CD14-positive monocyte (primary cell): ENCODE results near the gene IFT20. TPM values are rescaled to one million over a fixed set of nuclear protein-coding genes. Genes with fewer than 3 reads are reported as not detected.

ENCODE experiments used
- DNase-seq, 3 donors: peaks; one replicate each; pipeline ENCODE4 v3.0.0-alpha.2; 2011 to 2022
- H2AFZ ChIP-seq: 2 replicates; pipeline ENCODE4 v1.6.0; 2012; ENCODE audit warnings: mild to moderate bottlenecking, low read depth, low read length, inconsistent platforms; ENCODE audit not compliant: insufficient read depth, poor library complexity, severe bottlenecking
- H3K27ac ChIP-seq, 2 donors: 1 replicate in 1 of 2; 2 replicates in 1 of 2; pipeline ENCODE4 v1.5.1; 2012 to 2013; ENCODE audit warnings: low read length in 2 of 2, control low read depth in 1 of 2, inconsistent platforms in 1 of 2, low read depth in 1 of 2, mild to moderate bottlenecking in 1 of 2
- H3K27me3 ChIP-seq, 2 donors: one replicate each; pipeline versions ENCODE4 v1.6.0 to v1.6.1; 2011 to 2013; ENCODE audit warnings: low read length in 2 of 2; ENCODE audit not compliant: control insufficient read depth in 2 of 2, insufficient read depth in 2 of 2
- H3K36me3 ChIP-seq, 2 donors: replicated peaks in 1 of 2; 1 replicate in 1 of 2; 2 replicates in 1 of 2; pipeline versions ENCODE4 v1.5.1 to v1.6.1; 2012 to 2013; ENCODE audit warnings: low read length in 2 of 2, control low read depth in 1 of 2, inconsistent platforms in 1 of 2, mild to moderate bottlenecking in 1 of 2; ENCODE audit not compliant: insufficient read depth in 2 of 2, control insufficient read depth in 1 of 2
- H3K4me1 ChIP-seq, 2 donors: 1 replicate in 1 of 2; 2 replicates in 1 of 2; pipeline versions ENCODE4 v1.5.1 to v1.6.1; 2012 to 2013; ENCODE audit warnings: low read length in 2 of 2, control low read depth in 1 of 2, inconsistent platforms in 1 of 2, mild to moderate bottlenecking in 1 of 2, moderate library complexity in 1 of 2; ENCODE audit not compliant: insufficient read depth in 2 of 2, control insufficient read depth in 1 of 2
- H3K4me2 ChIP-seq: replicated peaks from 2 replicates; pipeline ENCODE3; 2012; ENCODE audit warnings: low read length, moderate library complexity, mild to moderate bottlenecking; ENCODE audit not compliant: poor library complexity, severe bottlenecking; ENCODE audit errors: extremely low read depth
- H3K4me3 ChIP-seq, 3 experiments: fragments of 200-600 bp in 1 of 3; sonication (generic) in 1 of 3; replicated peaks in 1 of 3; 1 replicate in 2 of 3; 2 replicates in 1 of 3; pipeline ENCODE4 v1.5.1; 2011 to 2013; ENCODE audit warnings: low read length in 3 of 3, mild to moderate bottlenecking in 3 of 3, control low read depth in 2 of 3, low read depth in 2 of 3, inconsistent platforms in 1 of 3, moderate library complexity in 1 of 3
- H3K79me2 ChIP-seq: 2 replicates; pipeline ENCODE4 v1.6.0; 2012; ENCODE audit warnings: mild to moderate bottlenecking, control low read depth, inconsistent platforms, low read length, moderate library complexity; ENCODE audit not compliant: insufficient read depth
- H3K9ac ChIP-seq: 2 replicates; pipeline ENCODE4 v1.6.0; 2017; ENCODE audit warnings: low read length, mild to moderate bottlenecking; ENCODE audit not compliant: insufficient read depth, poor library complexity, severe bottlenecking
- H3K9me3 ChIP-seq, 2 donors: replicated peaks in 1 of 2; 1 replicate in 1 of 2; 2 replicates in 1 of 2; pipeline versions ENCODE4 v1.5.1 to v1.6.1; 2012 to 2013; ENCODE audit warnings: low read length in 2 of 2, control low read depth in 1 of 2; ENCODE audit not compliant: control insufficient read depth in 1 of 2, insufficient read depth in 1 of 2
- H4K20me1 ChIP-seq: 2 replicates; pipeline ENCODE4 v1.6.0; 2012; ENCODE audit warnings: mild to moderate bottlenecking, low read length, control low read depth, moderate library complexity; ENCODE audit not compliant: insufficient read depth
- H3K27ac Mint-ChIP-seq, 7 donors: one replicate each; pipeline ENCODE4 v1.8.0; 2020; ENCODE audit warnings: mild to moderate bottlenecking in 7 of 7, mixed read lengths in 7 of 7, moderate library complexity in 6 of 7, inconsistent platforms in 2 of 7
- H3K27me3 Mint-ChIP-seq, 3 donors: one replicate each; pipeline ENCODE4 v1.8.0; 2021 to 2022; ENCODE audit warnings: low read depth in 3 of 3, mild to moderate bottlenecking in 3 of 3, mixed read lengths in 3 of 3, moderate library complexity in 3 of 3, inconsistent platforms in 1 of 3
- H3K36me3 Mint-ChIP-seq, 2 donors: one replicate each; pipeline ENCODE4 v1.8.0; 2020; ENCODE audit warnings: mixed read lengths in 2 of 2, inconsistent platforms in 1 of 2, mild to moderate bottlenecking in 1 of 2
- H3K4me1 Mint-ChIP-seq: one replicate; pipeline ENCODE4 v1.8.0; 2020; ENCODE audit warnings: mild to moderate bottlenecking, mixed read lengths
- H3K4me3 Mint-ChIP-seq, 2 donors: one replicate each; pipeline ENCODE4 v1.8.0; 2020; ENCODE audit warnings: mild to moderate bottlenecking in 2 of 2, mixed read lengths in 2 of 2, moderate library complexity in 1 of 2
- H3K9me3 Mint-ChIP-seq, 7 donors: one replicate each; pipeline ENCODE4 v1.8.0; 2020 to 2022; ENCODE audit warnings: mixed read lengths in 7 of 7, mild to moderate bottlenecking in 6 of 7, moderate library complexity in 6 of 7, inconsistent platforms in 2 of 7
- CTCF ChIP-seq: fragments of 200-600 bp; IDR thresholded peaks from one replicate; pipeline ENCODE4 v1.8.0; 2022; ENCODE audit warnings: antibody characterized with exemption, mild to moderate bottlenecking
- WGBS: methylation state at CpG from one replicate; pipeline ENCODE4 v1.1.5; 2013; ENCODE audit warnings: missing lambda C conversion rate; ENCODE audit not compliant: insufficient coverage; 5-methylcytosine and 5-hydroxymethylcytosine counted together
- intact Hi-C, 2 donors: fragments of 100-400 bp; cut with micrococcal nuclease; formaldehyde crosslinking; loops; one replicate each; pipeline versions ENCODE4 v1.15.0 to v1.15.1; 2023
- polyA plus RNA-seq, 3 donors: library from polyadenylated mRNA; depleted of rRNA in 1 of 3; unstranded in 2 of 3; stranded (reverse) in 1 of 3; fragments of 300-500 nt in 2 of 3; fragments of >200 nt in 1 of 3; fragmentation: Illumina TruSeq in 2 of 3; gene quantifications; 1 replicate in 2 of 3; 2 replicates in 1 of 3; pipeline ENCODE4 v1.2.3, GENCODE V29; 2012 to 2021

Gene IFT20
- polyA plus RNA-seq, 3 donors = 61.1 to 79.1 (median 75.4) TPM

DNA sequence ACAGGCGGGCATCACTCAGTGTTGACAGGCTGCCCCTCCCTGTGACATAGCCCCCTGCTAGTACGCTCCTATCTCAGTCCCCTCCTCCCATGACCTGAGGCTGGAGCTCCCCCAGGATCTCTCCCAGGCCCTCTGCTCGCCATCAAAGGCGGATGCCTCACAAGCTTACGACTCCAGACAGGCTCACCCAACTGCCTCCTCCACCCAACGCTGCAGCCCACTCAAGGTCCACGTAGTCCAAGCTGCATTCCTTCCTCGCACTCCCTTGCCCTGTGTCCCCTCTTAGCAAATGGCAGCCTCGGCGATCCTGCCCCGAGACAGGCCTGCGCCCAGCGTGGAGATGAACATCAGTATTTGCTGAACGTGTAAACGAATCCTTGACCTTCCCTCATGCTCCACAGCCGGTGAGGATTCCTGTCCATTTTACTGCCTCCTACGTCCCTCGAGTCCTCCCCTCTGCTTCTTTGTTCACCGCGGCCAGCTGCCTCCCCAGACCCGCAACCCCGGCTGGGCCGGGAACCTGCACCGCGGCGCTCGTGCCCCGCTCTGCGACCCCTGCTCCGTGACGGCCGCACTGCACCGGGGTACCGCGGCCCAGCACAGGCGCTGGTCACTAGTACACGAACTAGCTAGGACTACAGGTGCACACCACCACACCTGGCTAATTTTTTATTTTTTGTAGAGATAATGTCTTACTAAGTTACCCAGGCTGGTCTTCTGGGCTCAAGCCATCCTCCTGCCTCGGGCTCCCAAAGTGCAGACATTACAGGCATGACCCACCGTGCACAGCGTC lies 17.1 kb downstream of the IFT20 start:
- H3K27me3 Mint-ChIP-seq = peaks cover 9 to 21% (median 17%) of the 10 kb centered on the region in 3 donors
- Histone ChIP-seq H3K4me2 (peak overlapping the region; percentile 99), H3K79me2 (peaks cover 28% of the 10 kb centered on the region), H3K27ac (no peak overlapping the region), H3K36me3 (no peaks in the 10 kb centered on the region), H3K4me3 (peak overlapping the region; percentile 22 to 87 (median 75)), H4K20me1 (no peaks in the 10 kb centered on the region), H3K27me3 (peaks cover 0 to 7% of the 10 kb centered on the region in 2 donors), H3K9me3 (no peaks in the 10 kb centered on the region), H2AFZ (peak overlapping the region; percentile 97), H3K4me1 (peaks cover 19 to 24% of the 10 kb centered on the region in 2 donors), H3K9ac (peak overlapping the region; percentile 24)
- WGBS = 20% methylated on average over 31 of the region's 40 CpGs
- intact Hi-C loops = no loop called here
- no peak for DNase-seq
- no peaks in the 10 kb centered on the region for H3K9me3 Mint-ChIP-seq
- TF ChIP-seq CTCF = no peak
- H3K27ac Mint-ChIP-seq = peak overlapping the region in 1 of 7 donors; percentile 65
- H3K36me3 Mint-ChIP-seq = no peaks in the 10 kb centered on the region
- H3K4me3 Mint-ChIP-seq = peak overlapping the region; percentile 88 to 93
- H3K4me1 Mint-ChIP-seq = peaks cover 21% of the 10 kb centered on the region

DNA sequence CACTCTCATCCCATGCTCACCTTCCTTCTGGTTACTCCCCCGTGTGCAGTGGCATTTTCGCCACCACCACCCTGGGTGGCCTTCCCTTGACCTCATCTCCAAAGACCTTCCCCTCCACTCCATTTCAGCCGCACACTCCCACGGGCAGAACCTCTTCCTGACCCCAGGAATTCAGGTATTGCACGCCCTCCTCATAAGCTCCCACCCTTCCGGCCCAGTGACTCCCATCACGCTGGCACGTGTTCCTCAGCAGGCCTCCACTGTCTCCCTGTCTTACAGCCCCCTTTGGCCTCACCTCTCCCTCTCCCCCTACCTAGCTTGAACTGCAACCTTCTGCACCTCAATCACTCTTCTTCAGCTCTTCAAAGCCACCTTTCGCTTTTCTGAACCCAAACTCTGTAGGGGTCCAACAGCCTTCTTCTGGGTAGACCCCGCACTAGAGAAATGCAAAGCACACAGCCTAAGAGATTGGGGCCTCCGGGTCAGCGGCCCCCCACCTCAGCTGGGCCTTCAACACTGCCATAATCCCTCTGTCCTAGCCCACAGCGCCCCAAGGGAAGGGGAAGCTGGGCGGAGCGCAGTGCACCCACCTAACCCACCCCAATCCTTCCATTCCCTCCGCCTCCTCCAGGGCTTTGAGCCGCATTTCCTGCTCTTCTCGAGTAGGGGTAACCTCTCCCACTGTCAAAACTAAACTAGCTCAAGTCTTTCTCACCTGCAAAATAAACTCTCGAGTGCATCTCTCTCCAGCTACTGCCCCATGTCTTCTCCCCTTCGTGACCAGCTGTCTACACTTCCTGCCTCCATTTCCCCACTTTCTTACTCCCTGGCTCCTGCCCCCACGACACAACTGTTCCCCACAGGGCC lies 17.9 kb downstream of the IFT20 start:
- H3K4me3 ChIP-seq = no peak overlapping the region
- peak overlapping the region in 1 of 7 donors; percentile 65 for H3K27ac Mint-ChIP-seq
- intact Hi-C loops = no loop called here

More for the DNA sequence above, 17.9 kb downstream of the IFT20 start:
- Mint-ChIP-seq H3K9me3 (no peaks in the 10 kb centered on the region), H3K27me3 (peaks cover 9 to 27% (median 20%) of the 10 kb centered on the region in 3 donors), H3K4me1 (peaks cover 21% of the 10 kb centered on the region), H3K4me3 (peak overlapping the region; percentile 88 to 93), H3K36me3 (no peaks in the 10 kb centered on the region)
- peak overlapping the region; percentile 99 for H3K4me2 ChIP-seq
- peaks cover 0 to 11% of the 10 kb centered on the region in 2 donors for H3K27me3 ChIP-seq
- peaks cover 19 to 24% of the 10 kb centered on the region in 2 donors for H3K4me1 ChIP-seq
- H3K79me2 ChIP-seq = peaks cover 20% of the 10 kb centered on the region
- H3K9ac ChIP-seq = no peak overlapping the region
- no peaks in the 10 kb centered on the region for H4K20me1 ChIP-seq
- 90% methylated on average over 19 of the region's 21 CpGs for WGBS
- no peaks in the 10 kb centered on the region for H3K9me3 ChIP-seq
- no peaks in the 10 kb centered on the region for H3K36me3 ChIP-seq
- DNase-seq = no peak
- no peak for TF ChIP-seq CTCF
- H2AFZ ChIP-seq = peak overlapping the region; percentile 97
- no peak overlapping the region for H3K27ac ChIP-seq
